RWPE2 (cell line): ENCODE data around the gene PEAR1.

Source experiments
- ATAC-seq: fragments of 200-7000 bp; cut with Tn5 transposase; 3 replicates; pipeline ENCODE4 v1.9.1; 2021; ENCODE audit warnings: low read depth
- DNase-seq: peaks from one replicate; pipeline ENCODE4 v3.0.0-alpha.2; 2020; ENCODE audit warnings: low spot score
- H3K27ac ChIP-seq: fragments of 450-650 bp; 2 replicates; pipeline ENCODE4 v1.5.1; 2017; ENCODE audit warnings: mild to moderate bottlenecking; ENCODE audit not compliant: poor library complexity, severe bottlenecking
- H3K27me3 ChIP-seq: fragments of 250-450 bp; sonication (Bioruptor Pico); 2 replicates; pipeline ENCODE4 v1.5.1; 2021; ENCODE audit warnings: mild to moderate bottlenecking, moderate library complexity; ENCODE audit not compliant: insufficient read depth, poor library complexity, severe bottlenecking
- H3K36me3 ChIP-seq: fragments of 250-450 bp; sonication (Bioruptor Pico); 2 replicates; pipeline ENCODE4 v1.5.1; 2020; ENCODE audit warnings: low read depth, mild to moderate bottlenecking, moderate library complexity
- H3K4me1 ChIP-seq: fragments of 250-450 bp; sonication (Bioruptor Pico); 2 replicates; pipeline ENCODE4 v1.5.1; 2021; ENCODE audit warnings: mild to moderate bottlenecking, moderate library complexity; ENCODE audit not compliant: insufficient read depth, poor library complexity, severe bottlenecking
- H3K4me3 ChIP-seq: fragments of 250-450 bp; sonication (Bioruptor Pico); 2 replicates; pipeline ENCODE4 v1.5.1; 2021; ENCODE audit warnings: mild to moderate bottlenecking, moderate library complexity; ENCODE audit not compliant: severe bottlenecking
- H3K9me3 ChIP-seq: fragments of 250-450 bp; sonication (Bioruptor Pico); 2 replicates; pipeline ENCODE4 v1.5.1; 2021; ENCODE audit warnings: mild to moderate bottlenecking, moderate library complexity; ENCODE audit not compliant: severe bottlenecking
- TF ChIP-seq, protein P1 (sequence below): fragments of 450-650 bp; IDR thresholded peaks from one replicate; pipeline ENCODE4 v1.5.1; 2017; ENCODE audit warnings: mild to moderate bottlenecking, moderate library complexity; ENCODE audit not compliant: poor library complexity, severe bottlenecking

PEAR1 gene, protein sequence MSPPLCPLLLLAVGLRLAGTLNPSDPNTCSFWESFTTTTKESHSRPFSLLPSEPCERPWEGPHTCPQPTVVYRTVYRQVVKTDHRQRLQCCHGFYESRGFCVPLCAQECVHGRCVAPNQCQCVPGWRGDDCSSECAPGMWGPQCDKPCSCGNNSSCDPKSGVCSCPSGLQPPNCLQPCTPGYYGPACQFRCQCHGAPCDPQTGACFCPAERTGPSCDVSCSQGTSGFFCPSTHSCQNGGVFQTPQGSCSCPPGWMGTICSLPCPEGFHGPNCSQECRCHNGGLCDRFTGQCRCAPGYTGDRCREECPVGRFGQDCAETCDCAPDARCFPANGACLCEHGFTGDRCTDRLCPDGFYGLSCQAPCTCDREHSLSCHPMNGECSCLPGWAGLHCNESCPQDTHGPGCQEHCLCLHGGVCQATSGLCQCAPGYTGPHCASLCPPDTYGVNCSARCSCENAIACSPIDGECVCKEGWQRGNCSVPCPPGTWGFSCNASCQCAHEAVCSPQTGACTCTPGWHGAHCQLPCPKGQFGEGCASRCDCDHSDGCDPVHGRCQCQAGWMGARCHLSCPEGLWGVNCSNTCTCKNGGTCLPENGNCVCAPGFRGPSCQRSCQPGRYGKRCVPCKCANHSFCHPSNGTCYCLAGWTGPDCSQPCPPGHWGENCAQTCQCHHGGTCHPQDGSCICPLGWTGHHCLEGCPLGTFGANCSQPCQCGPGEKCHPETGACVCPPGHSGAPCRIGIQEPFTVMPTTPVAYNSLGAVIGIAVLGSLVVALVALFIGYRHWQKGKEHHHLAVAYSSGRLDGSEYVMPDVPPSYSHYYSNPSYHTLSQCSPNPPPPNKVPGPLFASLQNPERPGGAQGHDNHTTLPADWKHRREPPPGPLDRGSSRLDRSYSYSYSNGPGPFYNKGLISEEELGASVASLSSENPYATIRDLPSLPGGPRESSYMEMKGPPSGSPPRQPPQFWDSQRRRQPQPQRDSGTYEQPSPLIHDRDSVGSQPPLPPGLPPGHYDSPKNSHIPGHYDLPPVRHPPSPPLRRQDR

DNA sequence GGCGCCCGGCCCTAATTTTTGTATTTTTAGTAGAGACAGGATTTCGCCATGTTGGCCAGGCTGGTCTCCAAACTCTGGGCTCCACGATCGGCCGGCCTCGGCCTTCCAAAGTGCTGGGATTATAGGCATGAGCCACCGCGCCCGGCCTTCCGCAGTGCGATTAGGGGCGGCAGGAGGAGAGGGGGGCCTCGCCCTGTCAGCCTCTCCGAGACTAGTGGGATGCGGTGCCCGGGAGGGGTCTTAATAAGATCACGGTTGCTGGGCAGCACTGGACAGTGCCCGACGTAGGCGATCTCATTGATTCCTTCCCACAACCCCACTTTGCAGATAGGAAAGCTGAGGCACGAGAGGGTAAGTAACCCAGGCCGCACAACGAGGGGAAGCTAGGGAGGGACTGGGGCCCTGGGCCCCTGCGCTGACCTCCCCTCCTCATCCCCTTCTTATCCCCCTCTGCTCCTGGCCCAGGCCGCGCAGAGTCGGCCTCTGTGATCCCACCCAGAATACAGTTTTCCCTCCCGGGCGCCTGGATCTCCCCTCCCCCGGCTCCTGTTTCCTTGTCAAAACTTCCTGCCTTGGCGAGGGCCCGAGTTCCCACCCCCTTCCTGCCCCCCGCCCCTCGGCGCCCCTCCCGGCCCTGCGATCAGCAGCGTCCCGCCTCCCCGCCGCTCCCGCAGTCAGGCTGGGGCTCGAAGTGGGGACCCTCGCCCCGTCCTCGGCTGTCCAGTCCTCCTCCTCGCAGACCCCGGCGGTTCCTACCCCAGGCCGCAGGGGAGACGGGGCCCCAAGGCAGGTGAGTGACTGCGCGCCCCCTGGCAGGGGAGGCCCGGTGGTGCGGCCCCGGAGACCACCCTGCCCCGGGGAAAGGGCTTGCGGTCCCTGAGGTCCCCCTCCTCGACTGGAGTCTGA, at the start of gene PEAR1:
PEAR1 (plus strand) TSS at position 671 of the 906 bp plus-strand sequence. CDS start 10,209 bp downstream, outside the sequence.
- peak within 1 kb of the TSS; percentile 97 for H3K27ac ChIP-seq
- H3K4me1 ChIP-seq, result peaks cover 29% of the 10 kb centered on the region
- no peak within 1 kb of the TSS for H3K4me3 ChIP-seq
- no peaks in the 10 kb centered on the region for H3K27me3 ChIP-seq
- no peaks in the 10 kb centered on the region for H3K36me3 ChIP-seq
- DNase-seq, result no peak
- TF ChIP-seq, protein P1, sequence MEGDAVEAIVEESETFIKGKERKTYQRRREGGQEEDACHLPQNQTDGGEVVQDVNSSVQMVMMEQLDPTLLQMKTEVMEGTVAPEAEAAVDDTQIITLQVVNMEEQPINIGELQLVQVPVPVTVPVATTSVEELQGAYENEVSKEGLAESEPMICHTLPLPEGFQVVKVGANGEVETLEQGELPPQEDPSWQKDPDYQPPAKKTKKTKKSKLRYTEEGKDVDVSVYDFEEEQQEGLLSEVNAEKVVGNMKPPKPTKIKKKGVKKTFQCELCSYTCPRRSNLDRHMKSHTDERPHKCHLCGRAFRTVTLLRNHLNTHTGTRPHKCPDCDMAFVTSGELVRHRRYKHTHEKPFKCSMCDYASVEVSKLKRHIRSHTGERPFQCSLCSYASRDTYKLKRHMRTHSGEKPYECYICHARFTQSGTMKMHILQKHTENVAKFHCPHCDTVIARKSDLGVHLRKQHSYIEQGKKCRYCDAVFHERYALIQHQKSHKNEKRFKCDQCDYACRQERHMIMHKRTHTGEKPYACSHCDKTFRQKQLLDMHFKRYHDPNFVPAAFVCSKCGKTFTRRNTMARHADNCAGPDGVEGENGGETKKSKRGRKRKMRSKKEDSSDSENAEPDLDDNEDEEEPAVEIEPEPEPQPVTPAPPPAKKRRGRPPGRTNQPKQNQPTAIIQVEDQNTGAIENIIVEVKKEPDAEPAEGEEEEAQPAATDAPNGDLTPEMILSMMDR, result no peak
- ATAC-seq, result no peak
- H3K9me3 ChIP-seq, result no peaks in the 10 kb centered on the region

DNA sequence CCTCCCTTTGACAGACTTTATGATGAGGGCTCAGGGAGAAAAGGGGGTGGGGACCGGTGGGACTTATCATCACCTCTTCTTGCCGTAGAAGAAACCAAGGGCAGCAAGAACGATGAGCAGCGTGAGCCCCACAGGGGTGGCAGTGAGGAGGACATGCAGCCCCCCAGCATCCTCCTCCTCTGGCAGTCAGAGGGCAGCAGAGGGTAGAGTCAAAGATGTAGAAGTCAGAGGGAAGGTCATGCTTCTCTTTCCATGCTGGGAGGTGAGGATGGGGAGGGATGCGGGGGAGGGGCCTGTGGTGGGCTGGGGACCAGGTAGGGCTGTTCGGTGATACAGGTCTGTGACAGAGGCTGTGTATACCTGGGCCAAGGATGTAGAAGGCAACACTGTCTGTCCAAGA, 49.4 kb upstream of the PEAR1 start:
- TF ChIP-seq, protein P1, result no peak
- Histone ChIP-seq H3K4me1 (no peaks in the 10 kb centered on the region), H3K27ac (no peak overlapping the region), H3K27me3 (no peaks in the 10 kb centered on the region), H3K9me3 (no peaks in the 10 kb centered on the region), H3K4me3 (no peak overlapping the region), H3K36me3 (no peaks in the 10 kb centered on the region)
- DNase-seq (no peak), ATAC-seq (no peak)

DNA sequence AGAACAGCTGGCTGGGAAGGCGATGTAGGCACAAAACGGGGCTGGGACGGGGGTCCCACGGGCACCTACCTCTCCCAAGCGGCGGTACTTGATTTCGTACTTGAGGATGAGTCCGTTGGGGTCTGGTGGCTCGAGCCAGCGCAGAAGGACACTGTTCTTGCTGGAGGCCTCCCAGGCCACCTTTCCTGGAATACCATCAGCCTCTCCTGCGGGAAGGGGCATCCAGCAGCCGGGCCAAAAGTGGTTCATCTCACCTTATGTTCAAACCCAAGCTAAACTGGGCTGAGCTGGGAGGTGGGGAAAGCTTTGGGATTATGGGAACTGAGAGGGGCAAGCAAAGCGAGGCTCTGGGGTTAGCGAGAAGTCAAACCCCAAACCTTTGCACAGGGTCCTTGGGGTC, 48.9 kb upstream of the PEAR1 start:
- Histone ChIP-seq H3K27me3 (no peaks in the 10 kb centered on the region), H3K36me3 (no peaks in the 10 kb centered on the region), H3K27ac (no peak overlapping the region), H3K9me3 (no peaks in the 10 kb centered on the region), H3K4me3 (no peak overlapping the region), H3K4me1 (no peaks in the 10 kb centered on the region)
- ATAC-seq (no peak), DNase-seq (no peak)
- TF ChIP-seq, protein P1, result no peak

DNA sequence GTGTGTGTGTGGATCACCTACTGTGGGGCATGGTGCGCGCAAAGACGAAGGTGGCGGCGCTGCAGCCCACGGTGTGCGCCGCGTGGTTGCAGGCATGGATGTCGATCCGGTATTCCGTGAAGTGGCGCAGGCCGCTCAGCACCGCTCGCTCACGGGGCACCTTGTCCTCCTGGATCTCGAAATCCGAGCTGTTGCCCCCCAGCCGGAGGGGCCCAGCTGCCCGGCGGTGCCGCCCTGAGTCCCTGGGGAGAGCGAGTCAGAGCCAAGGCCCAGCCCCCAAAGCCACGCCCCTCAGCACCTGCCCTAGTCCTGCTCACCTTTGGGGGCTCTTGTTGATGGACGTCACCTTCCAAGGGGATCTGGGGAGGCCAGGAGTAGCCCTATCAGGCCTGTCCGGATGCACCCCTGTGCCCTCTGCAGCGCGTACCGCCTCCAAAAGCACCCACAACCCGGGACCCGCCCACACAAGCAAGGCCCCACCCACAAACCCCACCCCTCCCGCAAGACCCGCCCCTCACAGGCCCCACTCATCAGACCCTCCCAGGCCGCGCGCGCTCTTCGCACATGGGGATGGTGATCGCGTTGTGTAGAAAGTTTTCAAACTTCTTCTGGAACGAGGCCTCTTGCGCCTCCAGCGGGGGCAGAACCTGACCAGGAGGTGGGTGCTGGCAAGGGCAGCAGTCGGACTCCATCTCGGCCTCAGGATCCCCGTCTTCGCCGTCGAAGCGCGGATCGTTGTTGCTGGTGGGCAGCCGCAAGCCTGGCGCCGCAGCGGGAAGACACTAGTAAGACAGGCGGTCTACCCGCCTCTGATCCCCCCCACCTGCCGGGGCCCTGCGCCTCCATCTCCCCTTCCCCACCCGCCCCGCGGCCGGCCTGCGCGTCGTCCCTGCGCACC, 48.2 kb upstream of the PEAR1 start:
- H3K27me3 ChIP-seq, result no peaks in the 10 kb centered on the region
- H3K4me3 ChIP-seq, result no peak overlapping the region
- TF ChIP-seq, protein P1, result no peak
- H3K9me3 ChIP-seq, result no peaks in the 10 kb centered on the region
- DNase-seq (no peak), ATAC-seq (no peak; the same call in 2 of the 3 replicates)
- no peak overlapping the region for H3K27ac ChIP-seq
- H3K4me1 ChIP-seq, result no peaks in the 10 kb centered on the region
- H3K36me3 ChIP-seq, result no peaks in the 10 kb centered on the region
